ENCODE results near the gene RTBDN. TPM values are rescaled to one million over a fixed set of nuclear protein-coding genes. Genes with fewer than 3 reads are reported as not detected.

RTBDN gene
- polyA plus RNA-seq, 1 of the 3 experiments (the other 2 are of a cell fraction), result 0.72 TPM

- CTCF ChIA-PET, result interaction anchor here (0.6 to 1.5 kb wide), 5 partner anchors 29 to 130 kb away, joined by 3 to 4 read pairs (median 3); partner anchors contain the start of gene RNASEH2A
- peak; percentile 85 for DNase-seq
- Histone ChIP-seq H3K4me1 (ENCODE audit: control insufficient read depth in 1 of 2, insufficient read depth in 2 of 2, low read depth in 1 of 2, low read length in 1 of 2) (peaks cover 5 to 46% of the 10 kb centered on the region in 2 experiments; a peak in 2 of 4 replicates), H3K27me3 (ENCODE audit: insufficient read depth) (no peaks in the 10 kb centered on the region), H3K79me2 (ENCODE audit: insufficient read depth) (no peaks in the 10 kb centered on the region), H3K9me2 (no peaks in the 10 kb centered on the region), H3K9ac (no peak overlapping the region), H3K9me3 (no peaks in the 10 kb centered on the region), H3K4me3 (ENCODE audit: low read depth in 2 of 2, low read length in 1 of 2) (peak overlapping the region in 1 of 2 experiments; percentile 17; a peak in 1 of 4 replicates), H3K4me2 (no peak overlapping the region; the same call in 1 of the 2 replicates), H4K20me1 (ENCODE audit: insufficient read depth) (no peaks in the 10 kb centered on the region), H3K36me3 (replicated peaks in 1 of 2; ENCODE audit: control insufficient read depth in 1 of 2, insufficient read depth in 2 of 2, low read length in 1 of 2) (no peaks in the 10 kb centered on the region), H3F3A (replicated peaks; ENCODE audit: insufficient read depth) (peaks cover 33% of the 10 kb centered on the region), H3K27ac (ENCODE audit: low read depth in 2 of 2, low read length in 1 of 2) (peak overlapping the region in 1 of 2 experiments; percentile 43; a peak in 2 of 4 replicates), H2AFZ (ENCODE audit: low read depth) (no peak overlapping the region)
- 21% methylated on average over 22 of the region's 39 CpGs for WGBS (ENCODE audit: low lambda C conversion rate)
- POLR2A ChIA-PET, result interaction anchor here (1.2 kb wide), 1 partner anchor 103 kb away, joined by 4 read pairs; the partner anchor contains the start of gene CALR
- TF ChIP-seq CHD2 (IDR thresholded peaks at IDR 0.05; ENCODE audit: low read length, partially characterized antibody), result no peak
- TF ChIP-seq CTCF (IDR thresholded peaks at IDR 0.05), result no peak
- TF ChIP-seq USF1 (IDR thresholded peaks at IDR 0.05; ENCODE audit: borderline replicate concordance, low read depth), result no peak
- no peak for TF ChIP-seq NFIC (IDR thresholded peaks at IDR 0.05; ENCODE audit: borderline replicate concordance)
- TF ChIP-seq REST (IDR thresholded peaks at IDR 0.05; ENCODE audit: low read depth, low read length), result no peak
- no peak for TF ChIP-seq MEF2A (IDR thresholded peaks at IDR 0.05; ENCODE audit: borderline replicate concordance, low read depth)
Measured at GRCh38 chr19:12834976-12835757, 788 bp upstream of the RTBDN start.

Data from SK-N-SH (cell line).